ENCODE results near the gene ARFIP2. TPM values are rescaled to one million over a fixed set of nuclear protein-coding genes. Genes with fewer than 3 reads are reported as not detected.

ARFIP2 gene
- total and polyA plus RNA-seq, 4 donors: 34.0 to 53.7 (median 46.5) TPM

DNA sequence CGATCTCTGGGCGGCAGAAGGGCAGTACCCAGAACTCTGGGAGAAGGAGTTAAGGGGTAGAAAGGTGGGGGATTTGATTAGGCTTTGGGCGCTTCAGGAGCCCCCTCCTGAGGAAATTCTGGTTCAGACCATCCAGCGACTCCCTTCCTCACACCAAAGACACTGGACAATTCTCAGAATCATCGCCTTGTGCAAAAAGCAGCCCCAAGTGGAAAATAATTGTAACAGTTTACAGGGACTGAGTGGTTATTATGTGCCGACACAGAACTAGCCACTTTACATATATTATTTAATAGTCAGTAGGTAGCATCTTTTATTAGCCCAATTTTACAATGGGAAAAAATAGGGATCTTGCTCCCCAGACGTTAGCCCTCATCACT, 6.7 kb downstream of the ARFIP2 start:
- Histone ChIP-seq H3K27me3 (ENCODE audit: control insufficient read depth in 3 of 3, insufficient read depth in 3 of 3, low read length in 2 of 3) (no peaks in the 10 kb centered on the region), H3K9me3 (ENCODE audit: control insufficient read depth in 4 of 4, insufficient read depth in 3 of 4, low read length in 3 of 4) (no peaks in the 10 kb centered on the region), H3K36me3 (ENCODE audit: control insufficient read depth in 4 of 4, insufficient read depth in 4 of 4, low read length in 4 of 4) (peaks cover 0 to 22% (median 11%) of the 10 kb centered on the region in 4 donors), H3K4me1 (ENCODE audit: control insufficient read depth in 5 of 5, insufficient read depth in 5 of 5, low read length in 5 of 5) (peaks cover 0 to 11% (median 10%) of the 10 kb centered on the region in 5 donors), H3K27ac (ENCODE audit: low read depth in 1 of 2, low read length in 1 of 2) (peak overlapping the region; percentile 82 to 95), H3K9ac (ENCODE audit: insufficient read depth in 1 of 2, low read length in 2 of 2) (peak overlapping the region; percentile 16 to 79), H3K4me3 (no peak overlapping the region)
- WGBS, 2 donors: 33% methylated on average over 7 of the region's 7 CpGs
- ATAC-seq (ENCODE audit: insufficient read depth, low FRiP score) (no peak), DNase-seq (no peak)
- TF ChIP-seq, protein P1, sequence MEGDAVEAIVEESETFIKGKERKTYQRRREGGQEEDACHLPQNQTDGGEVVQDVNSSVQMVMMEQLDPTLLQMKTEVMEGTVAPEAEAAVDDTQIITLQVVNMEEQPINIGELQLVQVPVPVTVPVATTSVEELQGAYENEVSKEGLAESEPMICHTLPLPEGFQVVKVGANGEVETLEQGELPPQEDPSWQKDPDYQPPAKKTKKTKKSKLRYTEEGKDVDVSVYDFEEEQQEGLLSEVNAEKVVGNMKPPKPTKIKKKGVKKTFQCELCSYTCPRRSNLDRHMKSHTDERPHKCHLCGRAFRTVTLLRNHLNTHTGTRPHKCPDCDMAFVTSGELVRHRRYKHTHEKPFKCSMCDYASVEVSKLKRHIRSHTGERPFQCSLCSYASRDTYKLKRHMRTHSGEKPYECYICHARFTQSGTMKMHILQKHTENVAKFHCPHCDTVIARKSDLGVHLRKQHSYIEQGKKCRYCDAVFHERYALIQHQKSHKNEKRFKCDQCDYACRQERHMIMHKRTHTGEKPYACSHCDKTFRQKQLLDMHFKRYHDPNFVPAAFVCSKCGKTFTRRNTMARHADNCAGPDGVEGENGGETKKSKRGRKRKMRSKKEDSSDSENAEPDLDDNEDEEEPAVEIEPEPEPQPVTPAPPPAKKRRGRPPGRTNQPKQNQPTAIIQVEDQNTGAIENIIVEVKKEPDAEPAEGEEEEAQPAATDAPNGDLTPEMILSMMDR (IDR thresholded peaks at IDR 0.05; ENCODE audit: control extremely low read depth, extremely low read depth): no peak

DNA sequence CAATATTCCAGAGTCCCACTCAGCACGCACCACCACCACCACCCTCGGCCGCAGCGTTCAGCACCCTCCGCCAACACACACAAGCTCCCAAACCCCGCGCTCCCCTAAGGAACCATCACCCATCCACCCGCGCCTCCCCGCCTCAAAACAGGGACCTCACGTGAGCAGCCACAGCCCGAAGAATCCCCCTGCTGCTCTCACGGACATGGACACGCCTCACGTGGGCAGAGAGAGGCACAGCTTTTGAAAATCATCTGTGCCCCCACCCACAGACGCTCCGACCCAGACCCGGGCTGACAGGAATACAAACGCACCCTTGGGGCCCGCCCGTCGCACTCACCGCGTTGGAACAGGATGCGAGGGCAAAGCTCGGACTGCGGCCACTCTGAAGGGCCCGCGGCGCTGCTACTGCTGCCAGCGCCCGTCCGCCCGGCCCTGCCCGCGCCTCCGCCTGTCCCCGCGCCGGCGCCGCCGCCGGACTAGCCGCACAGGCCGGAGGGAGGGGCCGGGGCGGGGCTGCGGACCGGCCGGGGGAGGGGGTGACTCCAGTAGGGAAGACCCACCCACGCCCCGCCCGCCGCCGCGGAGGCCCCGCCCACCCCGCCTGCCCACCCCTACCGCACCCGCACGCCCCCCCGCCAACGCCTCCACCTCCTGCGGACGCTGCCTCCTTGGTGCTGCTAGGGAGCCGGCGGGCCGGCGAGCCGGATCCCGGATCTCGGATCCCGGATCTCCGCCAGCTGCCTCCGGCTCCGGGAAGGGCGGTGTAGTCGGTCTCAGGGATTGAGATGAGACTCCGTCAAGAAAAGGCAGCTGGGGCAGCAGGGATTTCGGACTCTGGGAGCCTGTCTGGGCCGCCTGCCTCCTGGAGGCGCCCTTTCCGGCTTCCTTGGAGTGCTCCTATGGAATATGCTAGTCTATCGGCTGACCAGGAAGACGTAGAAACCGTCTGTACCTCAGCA, 7.4 kb downstream of the ARFIP2 start, which contains the start of gene TRIM3:
TRIM3 (minus strand) TSS at position 491 of the 962 bp plus-strand sequence. CDS start 8,246 bp downstream, outside the sequence.
- 1% methylated on average over 57 to 87 of the region's 87 CpGs for WGBS, 2 donors
- ATAC-seq (ENCODE audit: insufficient read depth, low FRiP score) (peak; percentile 92), DNase-seq (peak; percentile 90 to 96 (median 95))
- Histone ChIP-seq H3K4me3 (peak within 1 kb of the TSS; percentile 68), H3K27ac (ENCODE audit: low read depth in 1 of 2, low read length in 1 of 2) (peak within 1 kb of the TSS; percentile 82 to 95), H3K4me1 (ENCODE audit: control insufficient read depth in 5 of 5, insufficient read depth in 5 of 5, low read length in 5 of 5) (peaks cover 0 to 17% (median 10%) of the 10 kb centered on the region in 5 donors), H3K36me3 (ENCODE audit: control insufficient read depth in 4 of 4, insufficient read depth in 4 of 4, low read length in 4 of 4) (peaks cover 0 to 19% (median 7%) of the 10 kb centered on the region in 4 donors), H3K9me3 (ENCODE audit: control insufficient read depth in 4 of 4, insufficient read depth in 3 of 4, low read length in 3 of 4) (no peaks in the 10 kb centered on the region), H3K9ac (ENCODE audit: insufficient read depth in 1 of 2, low read length in 2 of 2) (peak within 1 kb of the TSS; percentile 16 to 79), H3K27me3 (ENCODE audit: control insufficient read depth in 3 of 3, insufficient read depth in 3 of 3, low read length in 2 of 3) (no peaks in the 10 kb centered on the region)
- TF ChIP-seq, protein P1 (IDR thresholded peaks at IDR 0.05; ENCODE audit: control extremely low read depth, extremely low read depth): no peak

DNA sequence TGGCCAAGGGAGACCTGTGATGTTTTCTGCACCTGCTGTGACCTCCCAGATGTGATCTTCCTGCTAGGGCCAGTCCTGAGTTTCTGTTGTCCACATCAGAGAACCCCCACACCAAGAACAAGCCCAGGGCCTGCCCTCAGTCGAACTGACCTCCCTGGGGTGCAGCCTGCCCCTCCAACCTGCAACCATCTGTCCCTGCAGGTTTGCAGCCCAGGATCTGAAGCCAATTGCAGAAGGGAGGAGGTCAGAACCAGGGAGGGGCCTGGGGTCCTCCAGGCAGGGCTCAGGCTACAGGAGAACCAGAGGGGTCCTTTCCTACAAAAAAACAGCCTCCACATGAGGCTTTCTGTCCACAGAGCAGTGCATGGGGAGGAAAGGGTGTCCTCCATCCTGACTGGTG, 8.2 kb downstream of the ARFIP2 start:
- TF ChIP-seq, protein P1 (IDR thresholded peaks at IDR 0.05; ENCODE audit: control extremely low read depth, extremely low read depth): no peak
- H3K4me3 ChIP-seq: peak overlapping the region; percentile 36
- H3K4me1 ChIP-seq (ENCODE audit: control insufficient read depth in 5 of 5, insufficient read depth in 5 of 5, low read length in 5 of 5): peaks cover 0 to 20% (median 10%) of the 10 kb centered on the region in 5 donors
- H3K27ac ChIP-seq (ENCODE audit: low read depth in 1 of 2, low read length in 1 of 2): no peak overlapping the region
- no peaks in the 10 kb centered on the region for H3K27me3 ChIP-seq (ENCODE audit: control insufficient read depth in 3 of 3, insufficient read depth in 3 of 3, low read length in 2 of 3)
- WGBS, 2 donors: 46 to 75% methylated on average over 1 of the region's 1 CpG
- H3K36me3 ChIP-seq (ENCODE audit: control insufficient read depth in 4 of 4, insufficient read depth in 4 of 4, low read length in 4 of 4): peaks cover 0 to 11% (median 3%) of the 10 kb centered on the region in 4 donors
- peak overlapping the region in 1 of 2 donors; percentile 30 for H3K9ac ChIP-seq (ENCODE audit: insufficient read depth in 1 of 2, low read length in 2 of 2)
- DNase-seq (no peak), ATAC-seq (ENCODE audit: insufficient read depth, low FRiP score) (no peak)
- no peaks in the 10 kb centered on the region for H3K9me3 ChIP-seq (ENCODE audit: control insufficient read depth in 4 of 4, insufficient read depth in 3 of 4, low read length in 3 of 4)
